Neural progenitor cell (in vitro differentiated cells): ENCODE results near the gene PLPPR3.

Experiments
- CTCF ChIP-seq: fragments of 200-600 bp; sonication (generic); IDR thresholded peaks from 2 replicates; pipeline ENCODE4 v1.5.1; 2017; ENCODE audit warnings: antibody characterized with exemption, mild to moderate bottlenecking
- EZH2 ChIP-seq: fragments of 200-600 bp; sonication (generic); IDR thresholded peaks from 2 replicates; pipeline ENCODE4 v1.6.1; 2017; ENCODE audit warnings: antibody characterized with exemption, mild to moderate bottlenecking, moderate library complexity

DNA sequence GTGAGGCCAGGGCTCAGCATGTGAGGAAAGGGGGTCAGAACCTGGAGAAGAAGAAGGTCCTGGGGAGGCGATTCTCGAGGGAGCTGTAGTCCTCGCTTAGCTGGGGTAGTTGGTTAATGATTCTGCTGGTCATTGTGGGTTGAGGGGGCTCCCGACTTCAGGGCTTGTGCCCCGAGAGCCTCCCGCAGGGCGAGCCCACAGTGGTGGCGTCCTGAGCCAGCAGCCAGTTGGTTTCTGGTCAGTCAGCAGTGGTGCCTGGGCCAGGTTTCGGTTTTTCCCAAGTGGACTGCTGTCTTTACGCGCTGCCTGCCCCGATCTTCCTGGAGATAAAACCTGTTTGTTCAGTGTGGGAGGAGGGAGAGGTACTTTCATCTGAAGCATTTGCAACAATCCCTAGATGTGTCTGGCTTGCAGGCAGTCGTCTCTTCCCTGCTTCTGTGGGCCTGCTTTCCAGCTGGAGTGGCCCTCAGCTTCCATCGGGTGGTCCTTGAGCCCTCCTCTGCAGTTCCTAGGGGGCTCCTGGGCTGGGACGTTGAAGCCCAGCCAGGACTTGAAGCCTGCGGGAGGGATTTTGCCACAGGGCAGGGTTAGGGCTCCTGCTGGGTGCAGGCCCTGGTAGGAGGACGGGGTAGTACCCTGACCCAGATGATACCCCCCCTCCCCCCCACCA lies 21.3 kb downstream of the PLPPR3 start:
- TF ChIP-seq EZH2, result no peak
- no peak for TF ChIP-seq CTCF
